ENCODE results near the gene PTPRN2. TPM values are rescaled to one million over a fixed set of nuclear protein-coding genes. Genes with fewer than 3 reads are reported as not detected.

The PTPRN2 gene
- total and polyA plus RNA-seq, 2 of the 8 experiments (the other 6 are each of a cell fraction or from before 2014, with no cell fraction given): 2.6 to 4.5 TPM

DNA sequence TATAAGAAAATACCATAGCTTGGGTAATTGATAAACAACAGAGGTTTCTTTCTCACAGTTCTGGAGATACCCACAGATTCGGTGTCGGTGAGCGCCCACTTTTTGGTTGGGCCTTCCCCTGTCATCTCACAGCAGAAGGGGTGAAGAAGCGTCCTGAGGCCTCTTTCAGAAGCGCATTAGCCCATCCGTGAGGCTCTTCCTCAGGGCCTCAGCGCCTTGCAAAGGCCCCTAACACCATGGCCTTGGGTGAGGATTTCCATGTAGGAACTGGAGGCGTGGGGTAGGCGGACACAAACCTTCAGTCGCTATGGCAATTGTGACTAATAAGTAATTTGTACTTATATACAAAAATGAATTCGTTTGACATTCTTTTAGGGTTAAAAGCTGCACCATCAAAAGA, 316.0 kb downstream of the PTPRN2 start:
- no peak for DNase-seq (ENCODE audit: low read depth in 1 of 2, low spot score in 2 of 2)
- H3K56ac ChIP-seq (replicated peaks; ENCODE audit: insufficient read length, low read depth, low read length): no peak overlapping the region
- peaks cover 6 to 66% of the 10 kb centered on the region in 2 experiments; a peak in 3 of 4 replicates for H3K9me3 ChIP-seq (ENCODE audit: insufficient read depth in 2 of 2, low read depth in 1 of 2, low read length in 1 of 2)
- H2BK20ac ChIP-seq (ENCODE audit: low read length): no peak overlapping the region
- no peak overlapping the region for H2AK5ac ChIP-seq (ENCODE audit: low read depth, low read length)
- CTCF ChIA-PET (ENCODE audit: partially characterized antibody): interaction anchor here (0.6 kb wide), 1 partner anchor 448 kb away, joined by 3 read pairs; no protein-coding TSS in a partner anchor
- POLR2A ChIA-PET (ENCODE audit: partially characterized antibody): no interaction called here
- no peak overlapping the region for H2AFZ ChIP-seq (ENCODE audit: low read length)
- FAIRE-seq: no peak
- H2BK5ac ChIP-seq (ENCODE audit: low read depth, low read length): no peak overlapping the region
- H3K9ac ChIP-seq (replicated peaks in 1 of 4; ENCODE audit: extremely low read depth in 1 of 4, low read depth in 3 of 4, low read length in 3 of 4): no peak overlapping the region
- H3K4me1 ChIP-seq (replicated peaks in 1 of 4; ENCODE audit: control insufficient read depth in 3 of 4, insufficient read depth in 4 of 4, low read length in 3 of 4): peaks cover 0 to 8% (median 0%) of the 10 kb centered on the region in 4 experiments; a peak in 4 of 7 replicates
- H3K27ac ChIP-seq (ENCODE audit: low read depth, low read length): no peak overlapping the region
- H2BK15ac ChIP-seq (ENCODE audit: low read length): no peak overlapping the region
- H3K36me3 ChIP-seq (ENCODE audit: control insufficient read depth in 2 of 4, insufficient read depth in 4 of 4, low read length in 3 of 4): no peaks in the 10 kb centered on the region
- H2BK120ac ChIP-seq (replicated peaks; ENCODE audit: low read depth, low read length): no peak overlapping the region
- no peaks in the 10 kb centered on the region for H3K23me2 ChIP-seq (ENCODE audit: low read depth, low read length)
- H4K8ac ChIP-seq (ENCODE audit: extremely low read depth, insufficient read depth, low read length): no peak overlapping the region
- no peak overlapping the region for H3K18ac ChIP-seq (ENCODE audit: extremely low read depth, low read length)
- H3K4me3 ChIP-seq (ENCODE audit: extremely low read depth in 1 of 4, insufficient read depth in 2 of 4, low read depth in 3 of 4, low read length in 4 of 4): no peak overlapping the region
- H3K79me1 ChIP-seq (ENCODE audit: low read depth, low read length): no peaks in the 10 kb centered on the region
- H2BK12ac ChIP-seq (ENCODE audit: low read depth, low read length): no peak overlapping the region
- H3K4me2 ChIP-seq (ENCODE audit: insufficient read depth in 1 of 2, low read depth in 2 of 2, low read length in 2 of 2): no peak overlapping the region
- H4K20me1 ChIP-seq (replicated peaks in 1 of 2; ENCODE audit: control insufficient read depth in 1 of 2, insufficient read depth in 2 of 2, low read length in 2 of 2): no peaks in the 10 kb centered on the region
- H3K4ac ChIP-seq (replicated peaks; ENCODE audit: insufficient read length, low read depth, low read length): no peak overlapping the region
- H3K27me3 ChIP-seq (replicated peaks in 1 of 4; ENCODE audit: control insufficient read depth in 3 of 4, extremely low read depth in 1 of 4, insufficient read depth in 3 of 4, low read length in 3 of 4): no peaks in the 10 kb centered on the region
- WGBS, 2 experiments (ENCODE audit: extremely low coverage in 1 of 2, insufficient coverage in 1 of 2, insufficient read length in 1 of 2, insufficient replicate concordance in 2 of 2, low coverage in 1 of 2, low lambda C conversion rate in 2 of 2, missing lambda C conversion rate in 1 of 2): 81% methylated on average over 11 of the region's 11 CpGs; no CpG with 5 or more reads in 1 of the 2 experiments
- H4K91ac ChIP-seq (replicated peaks; ENCODE audit: insufficient read length, low read length): no peak overlapping the region
- no peaks in the 10 kb centered on the region for H3K79me2 ChIP-seq (ENCODE audit: control insufficient read depth in 1 of 2, insufficient read depth in 2 of 2, low read length in 2 of 2)
- no peak overlapping the region for H4K5ac ChIP-seq (ENCODE audit: insufficient read length, low read depth, low read length)
- H3K14ac ChIP-seq (ENCODE audit: insufficient read length): no peak overlapping the region
- no peak overlapping the region for H3K23ac ChIP-seq (ENCODE audit: insufficient read length)
- no peak for TF ChIP-seq BCL11A (IDR thresholded peaks at IDR 0.05; ENCODE audit: low read depth in 2 of 2, low read length in 2 of 2)
- TF ChIP-seq SIX5 (IDR thresholded peaks at IDR 0.05; ENCODE audit: low read depth, low read length): no peak
- TF ChIP-seq NRF1 (IDR thresholded peaks at IDR 0.05; ENCODE audit: low read depth, low read length): no peak
- TF ChIP-seq RNF2 (IDR thresholded peaks at IDR 0.05; ENCODE audit: borderline replicate concordance, low read depth, low read length, missing control alignments, poor library complexity, severe bottlenecking): no peak
- TF ChIP-seq POU5F1 (IDR thresholded peaks at IDR 0.05; ENCODE audit: low read depth, low read length): no peak
- TF ChIP-seq HDAC2 (IDR thresholded peaks at IDR 0.05; ENCODE audit: borderline replicate concordance in 1 of 2, low read depth in 2 of 2, low read length in 2 of 2): no peak
- no peak for TF ChIP-seq TCF12 (IDR thresholded peaks at IDR 0.05; ENCODE audit: low read depth, low read length)
- TF ChIP-seq BRCA1 (IDR thresholded peaks at IDR 0.05; ENCODE audit: low read depth, low read length): no peak
- TF ChIP-seq, protein P1, sequence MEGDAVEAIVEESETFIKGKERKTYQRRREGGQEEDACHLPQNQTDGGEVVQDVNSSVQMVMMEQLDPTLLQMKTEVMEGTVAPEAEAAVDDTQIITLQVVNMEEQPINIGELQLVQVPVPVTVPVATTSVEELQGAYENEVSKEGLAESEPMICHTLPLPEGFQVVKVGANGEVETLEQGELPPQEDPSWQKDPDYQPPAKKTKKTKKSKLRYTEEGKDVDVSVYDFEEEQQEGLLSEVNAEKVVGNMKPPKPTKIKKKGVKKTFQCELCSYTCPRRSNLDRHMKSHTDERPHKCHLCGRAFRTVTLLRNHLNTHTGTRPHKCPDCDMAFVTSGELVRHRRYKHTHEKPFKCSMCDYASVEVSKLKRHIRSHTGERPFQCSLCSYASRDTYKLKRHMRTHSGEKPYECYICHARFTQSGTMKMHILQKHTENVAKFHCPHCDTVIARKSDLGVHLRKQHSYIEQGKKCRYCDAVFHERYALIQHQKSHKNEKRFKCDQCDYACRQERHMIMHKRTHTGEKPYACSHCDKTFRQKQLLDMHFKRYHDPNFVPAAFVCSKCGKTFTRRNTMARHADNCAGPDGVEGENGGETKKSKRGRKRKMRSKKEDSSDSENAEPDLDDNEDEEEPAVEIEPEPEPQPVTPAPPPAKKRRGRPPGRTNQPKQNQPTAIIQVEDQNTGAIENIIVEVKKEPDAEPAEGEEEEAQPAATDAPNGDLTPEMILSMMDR (IDR thresholded peaks at IDR 0.05; ENCODE audit: control extremely low read depth in 1 of 3, insufficient read depth in 1 of 3, low read depth in 1 of 3, low read length in 3 of 3): no peak
- TF ChIP-seq KDM4A (IDR thresholded peaks at IDR 0.05; ENCODE audit: low read depth, low read length, severe bottlenecking): no peak
- TF ChIP-seq SAP30 (IDR thresholded peaks at IDR 0.05; ENCODE audit: insufficient read depth, insufficient replicate concordance, low read length): no peak

Data from H1 (cell line).